Lung microvascular endothelial cell (primary cell): ENCODE data around the gene CORO6. TPM values are rescaled to one million over a fixed set of nuclear protein-coding genes. Genes with fewer than 3 reads are reported as not detected.
A peak's percentile ranks its signal among the peaks of the same experiment; 100 is the strongest.

ENCODE experiments used
- DNase-seq, 2 donors: peaks; one replicate each; pipeline versions ENCODE4 v3.0.0 to v3.0.0-alpha.2; 2010; ENCODE audit warnings: low read depth in 2 of 2
- total RNA-seq: library from RNA; depleted of rRNA; stranded (reverse); fragments of >200 nt; gene quantifications from 2 replicates; pipeline ENCODE4 v1.2.1, GENCODE V29; 2014

The CORO6 gene
- total RNA-seq, 1 donor from 2014 or later = 0.40 TPM

- peak in 1 of 2 donors; percentile 79 for DNase-seq
Measured at GRCh38 chr17:29591737-29592608, 30.7 kb downstream of the CORO6 start.

- peak; percentile 52 to 93 for DNase-seq
Measured at GRCh38 chr17:29591146-29591736, 31.5 kb downstream of the CORO6 start.

- peak in 1 of 2 donors; percentile 53 for DNase-seq
Measured at GRCh38 chr17:29590411-29591145, 32.1 kb downstream of the CORO6 start.

GRCh38 chr17:29589524-29590410 lies 32.9 kb downstream of the CORO6 start, which contains the start of gene GIT1:
TSS of gene GIT1 (minus strand) at chr17:29589648. CDS start at chr17:29589378, 270 bp downstream.
- peak; percentile 87 to 92 for DNase-seq

- peak; percentile 37 to 43 for DNase-seq
Measured at GRCh38 chr17:29588562-29589411, 33.9 kb downstream of the CORO6 start.

- DNase-seq = peak in 1 of 2 donors; percentile 49
Measured at GRCh38 chr17:29588017-29588561, 34.6 kb downstream of the CORO6 start.

GRCh38 chr17:29587591-29587990 lies 35.1 kb downstream of the CORO6 start:
- no peak for DNase-seq

GRCh38 chr17:29586676-29587469 lies 35.8 kb downstream of the CORO6 start:
- DNase-seq = no peak

GRCh38 chr17:29585080-29585751 lies 37.5 kb downstream of the CORO6 start:
- DNase-seq = peak; percentile 74 to 86

GRCh38 chr17:29584452-29585079 lies 38.1 kb downstream of the CORO6 start:
- DNase-seq = peak in 1 of 2 donors; percentile 24

GRCh38 chr17:29583324-29584248 lies 39.1 kb downstream of the CORO6 start:
- no peak for DNase-seq

GRCh38 chr17:29582772-29583171 lies 39.9 kb downstream of the CORO6 start:
- DNase-seq = no peak

- DNase-seq = no peak
Measured at GRCh38 chr17:29582254-29582765, 40.4 kb downstream of the CORO6 start.

- DNase-seq = no peak
Measured at GRCh38 chr17:29581583-29582253, 41.0 kb downstream of the CORO6 start.

- DNase-seq = peak; percentile 90 to 92
Measured at GRCh38 chr17:29579866-29580771, 42.6 kb downstream of the CORO6 start.
